Epithelial cell of prostate (primary cell): ENCODE data around the gene SHLD1.
A peak's percentile ranks its signal among the peaks of the same experiment; 100 is the strongest.

Source experiments
- DNase-seq: peaks from one replicate; pipeline ENCODE4 v3.0.0-alpha.2; 2011; ENCODE audit warnings: low read depth, low spot score
- H3K27ac ChIP-seq: fragments of 450-650 bp; 2 replicates; pipeline ENCODE4 v1.5.1; 2017; ENCODE audit warnings: mild to moderate bottlenecking

SHLD1 gene

GRCh38 chr20:5842465-5842864 is 92.3 kb downstream of the SHLD1 start:
- H3K27ac ChIP-seq = no peak overlapping the region

GRCh38 chr20:5843054-5843592 is 92.9 kb downstream of the SHLD1 start:
- DNase-seq = no peak
- H3K27ac ChIP-seq = no peak overlapping the region

More at GRCh38 chr20:5842465-5842864, 92.3 kb downstream of the SHLD1 start:
- DNase-seq = no peak

GRCh38 chr20:5844063-5844681 is 94.0 kb downstream of the SHLD1 start:
- no peak overlapping the region for H3K27ac ChIP-seq
- DNase-seq = no peak

GRCh38 chr20:5845681-5846615 is 95.7 kb downstream of the SHLD1 start:
- DNase-seq = no peak
- H3K27ac ChIP-seq = no peak overlapping the region

- DNase-seq = no peak
- H3K27ac ChIP-seq = peak overlapping the region; percentile 35
Observed at GRCh38 chr20:5848711-5849505, 98.7 kb downstream of the SHLD1 start.

- DNase-seq = no peak
- no peak overlapping the region for H3K27ac ChIP-seq
Observed at GRCh38 chr20:5855939-5856338, 105.7 kb downstream of the SHLD1 start.

- no peak overlapping the region for H3K27ac ChIP-seq
- DNase-seq = no peak
Observed at GRCh38 chr20:5859608-5860007, 109.4 kb downstream of the SHLD1 start.

GRCh38 chr20:5862703-5863039 is 112.5 kb downstream of the SHLD1 start:
- DNase-seq = no peak
- H3K27ac ChIP-seq = peak overlapping the region; percentile 86

- H3K27ac ChIP-seq = peak overlapping the region; percentile 86
- DNase-seq = no peak
Observed at GRCh38 chr20:5863040-5863833, 113.0 kb downstream of the SHLD1 start.

GRCh38 chr20:5864428-5864827 is 114.2 kb downstream of the SHLD1 start:
- no peak for DNase-seq
- peak overlapping the region; percentile 86 for H3K27ac ChIP-seq

GRCh38 chr20:5864873-5865587 is 114.8 kb downstream of the SHLD1 start:
- H3K27ac ChIP-seq = peak overlapping the region; percentile 86
- no peak for DNase-seq

- peak overlapping the region; percentile 86 for H3K27ac ChIP-seq
- DNase-seq = peak; percentile 45
Observed at GRCh38 chr20:5865604-5866003, 115.4 kb downstream of the SHLD1 start.

- no peak for DNase-seq
- no peak overlapping the region for H3K27ac ChIP-seq
Observed at GRCh38 chr20:5870568-5870981, 120.4 kb downstream of the SHLD1 start.

- no peak overlapping the region for H3K27ac ChIP-seq
- no peak for DNase-seq
Observed at GRCh38 chr20:5871459-5872410, 121.5 kb downstream of the SHLD1 start.

- no peak overlapping the region for H3K27ac ChIP-seq
- no peak for DNase-seq
Observed at GRCh38 chr20:5877128-5877527, 126.9 kb downstream of the SHLD1 start.

GRCh38 chr20:5880326-5880725 is 130.1 kb downstream of the SHLD1 start:
- no peak overlapping the region for H3K27ac ChIP-seq
- DNase-seq = no peak

- H3K27ac ChIP-seq = no peak overlapping the region
- no peak for DNase-seq
Observed at GRCh38 chr20:5881703-5882102, 131.5 kb downstream of the SHLD1 start.

- DNase-seq = no peak
- H3K27ac ChIP-seq = no peak overlapping the region
Observed at GRCh38 chr20:5882166-5882565, 132.0 kb downstream of the SHLD1 start.
